CD4-positive, alpha-beta T cell (primary cell): ENCODE data around the gene EDNRA. TPM values are rescaled to one million over a fixed set of nuclear protein-coding genes. Genes with fewer than 3 reads are reported as not detected.

Source experiments
- ATAC-seq: fragments of 200-7000 bp; cut with Tn5 transposase; one replicate; pipeline ENCODE4 v1.10.0; 2022; ENCODE audit warnings: mild to moderate bottlenecking; ENCODE audit not compliant: poor library complexity
- CTCF ChIA-PET: fragments of 350-600 bp; sonication (Branson Sonifier 250); formaldehyde crosslinking; loops from one replicate; lab custom pipeline; 2021; ENCODE audit warnings: antibody characterized with exemption, inconsistent platforms; lab: Charles Lee
- POLR2A ChIA-PET: fragments of 350-600 bp; sonication (Branson Sonifier 250); formaldehyde crosslinking; loops from one replicate; lab custom pipeline; 2021; ENCODE audit warnings: antibody characterized with exemption, inconsistent platforms; lab: Charles Lee
- DNase-seq, 14 experiments: peaks; one replicate each; pipeline ENCODE4 v3.0.0-alpha.2; 2013 to 2020; ENCODE audit warnings: mixed read lengths in 2 of 14
- H3K27ac ChIP-seq, 2 donors: one replicate each; pipeline versions ENCODE4 v1.5.1 to v1.7.0; 2013; ENCODE audit warnings: low read length in 2 of 2, low read depth in 1 of 2, mild to moderate bottlenecking in 1 of 2
- H3K27me3 ChIP-seq, 2 experiments: 1 replicate in 1 of 2; 2 replicates in 1 of 2; pipeline versions ENCODE4 v1.6.1 to v1.7.0; 2013; ENCODE audit warnings: low read length in 2 of 2, control low read depth in 1 of 2, mild to moderate bottlenecking in 1 of 2, moderate library complexity in 1 of 2; ENCODE audit not compliant: insufficient read depth in 2 of 2, control insufficient read depth in 1 of 2
- H3K36me3 ChIP-seq: one replicate; pipeline ENCODE4 v1.6.1; 2013; ENCODE audit warnings: low read length, control low read depth; ENCODE audit not compliant: insufficient read depth
- H3K4me1 ChIP-seq: one replicate; pipeline ENCODE4 v1.6.1; 2013; ENCODE audit warnings: low read length, control low read depth; ENCODE audit not compliant: insufficient read depth
- H3K4me3 ChIP-seq: one replicate; pipeline ENCODE4 v1.5.1; 2013; ENCODE audit warnings: mild to moderate bottlenecking, low read length, moderate library complexity
- H3K9me3 ChIP-seq, 2 experiments: 1 replicate in 1 of 2; 2 replicates in 1 of 2; pipeline versions ENCODE4 v1.6.1 to v1.7.0; 2013; ENCODE audit warnings: low read length in 2 of 2, mild to moderate bottlenecking in 2 of 2, control low read depth in 1 of 2, moderate library complexity in 1 of 2; ENCODE audit not compliant: control insufficient read depth in 1 of 2, insufficient read depth in 1 of 2
- H3K27ac Mint-ChIP-seq: one replicate; pipeline ENCODE4 v1.8.0; 2020; ENCODE audit warnings: mixed read lengths
- H3K27me3 Mint-ChIP-seq: one replicate; pipeline ENCODE4 v1.8.0; 2021; ENCODE audit warnings: mixed read lengths
- H3K36me3 Mint-ChIP-seq: one replicate; pipeline ENCODE4 v1.8.0; 2021; ENCODE audit warnings: low read depth, mixed read lengths
- H3K4me1 Mint-ChIP-seq: one replicate; pipeline ENCODE4 v1.8.0; 2021; ENCODE audit warnings: low read depth, mixed read lengths
- H3K4me3 Mint-ChIP-seq: one replicate; pipeline ENCODE4 v1.8.0; 2020; ENCODE audit warnings: mild to moderate bottlenecking, mixed read lengths
- H3K9me3 Mint-ChIP-seq: one replicate; pipeline ENCODE4 v1.8.0; 2020; ENCODE audit warnings: mixed read lengths
- intact Hi-C, 2 experiments: fragments of 100-400 bp; cut with DNase I in 1 of 2; cut with micrococcal nuclease in 1 of 2; formaldehyde crosslinking; loops; one replicate each; pipeline versions ENCODE4 v1.15.1 to v1.9.0; 2023 to 2025; cut with DNase I, micrococcal nuclease
- total RNA-seq, 174 experiments: library from RNA in 2 of 174; stranded (reverse) in 2 of 174; gene quantifications; one replicate each; pipeline ENCODE4 v1.2.3 and lab custom pipeline; 2021 to 2026
- TF ChIP-seq, protein P1 (sequence below): fragments of 200-600 bp; IDR thresholded peaks from one replicate; pipeline ENCODE4 v1.8.0; 2022; ENCODE audit warnings: antibody characterized with exemption, mild to moderate bottlenecking

EDNRA gene
- total RNA-seq, 2 experiments from 2014 or later = not detected

DNA sequence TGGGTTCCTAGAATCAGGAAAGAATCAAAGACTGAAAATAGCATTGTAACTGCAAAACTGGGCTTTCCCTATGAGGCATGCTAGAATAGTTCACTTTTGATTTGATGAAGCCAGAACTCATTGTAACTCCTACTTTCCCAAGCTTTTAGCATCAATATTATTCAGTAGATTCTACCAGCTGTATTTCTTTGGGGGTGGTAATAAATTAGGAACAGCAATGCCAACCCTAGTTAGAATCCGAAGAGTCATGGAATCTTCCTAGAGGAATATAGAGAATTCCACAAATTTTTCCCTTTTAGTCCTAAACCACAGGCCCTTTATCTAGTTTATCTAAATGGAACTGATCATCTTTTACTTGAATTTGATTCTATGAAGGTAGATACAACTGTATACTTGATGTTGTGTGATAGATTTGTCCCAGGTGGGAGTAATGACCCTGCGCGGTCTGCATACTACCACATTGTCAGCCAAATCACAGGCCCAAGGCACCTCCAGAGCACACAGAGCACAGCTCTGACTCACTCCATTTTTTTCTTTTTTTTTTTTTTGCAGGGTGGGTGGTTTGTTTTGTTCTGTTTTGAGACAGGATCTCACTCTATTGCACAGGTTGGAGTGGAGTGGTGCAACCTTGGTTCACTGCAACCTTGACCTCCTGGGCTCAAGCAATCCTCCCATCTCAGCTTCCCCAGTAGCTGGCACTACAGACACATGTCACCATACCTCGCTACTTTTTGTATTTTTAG lies 66.6 kb downstream of the EDNRA start:
- H3K27ac ChIP-seq = no peak overlapping the region
- H3K36me3 ChIP-seq = no peaks in the 10 kb centered on the region
- Mint-ChIP-seq H3K4me1 (no peaks in the 10 kb centered on the region), H3K27ac (no peak overlapping the region), H3K36me3 (no peaks in the 10 kb centered on the region), H3K27me3 (peaks cover 38% of the 10 kb centered on the region), H3K4me3 (no peak overlapping the region), H3K9me3 (peaks cover 10% of the 10 kb centered on the region)
- peaks cover 4% of the 10 kb centered on the region for H3K4me1 ChIP-seq
- intact Hi-C loops = no loop called here
- DNase-seq = no peak
- ChIA-PET CTCF (no interaction called here), POLR2A (no interaction called here)
- H3K27me3 ChIP-seq = no peaks in the 10 kb centered on the region
- H3K4me3 ChIP-seq = no peak overlapping the region
- H3K9me3 ChIP-seq = no peaks in the 10 kb centered on the region
- ATAC-seq = no peak
- TF ChIP-seq, protein P1, sequence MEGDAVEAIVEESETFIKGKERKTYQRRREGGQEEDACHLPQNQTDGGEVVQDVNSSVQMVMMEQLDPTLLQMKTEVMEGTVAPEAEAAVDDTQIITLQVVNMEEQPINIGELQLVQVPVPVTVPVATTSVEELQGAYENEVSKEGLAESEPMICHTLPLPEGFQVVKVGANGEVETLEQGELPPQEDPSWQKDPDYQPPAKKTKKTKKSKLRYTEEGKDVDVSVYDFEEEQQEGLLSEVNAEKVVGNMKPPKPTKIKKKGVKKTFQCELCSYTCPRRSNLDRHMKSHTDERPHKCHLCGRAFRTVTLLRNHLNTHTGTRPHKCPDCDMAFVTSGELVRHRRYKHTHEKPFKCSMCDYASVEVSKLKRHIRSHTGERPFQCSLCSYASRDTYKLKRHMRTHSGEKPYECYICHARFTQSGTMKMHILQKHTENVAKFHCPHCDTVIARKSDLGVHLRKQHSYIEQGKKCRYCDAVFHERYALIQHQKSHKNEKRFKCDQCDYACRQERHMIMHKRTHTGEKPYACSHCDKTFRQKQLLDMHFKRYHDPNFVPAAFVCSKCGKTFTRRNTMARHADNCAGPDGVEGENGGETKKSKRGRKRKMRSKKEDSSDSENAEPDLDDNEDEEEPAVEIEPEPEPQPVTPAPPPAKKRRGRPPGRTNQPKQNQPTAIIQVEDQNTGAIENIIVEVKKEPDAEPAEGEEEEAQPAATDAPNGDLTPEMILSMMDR = no peak

DNA sequence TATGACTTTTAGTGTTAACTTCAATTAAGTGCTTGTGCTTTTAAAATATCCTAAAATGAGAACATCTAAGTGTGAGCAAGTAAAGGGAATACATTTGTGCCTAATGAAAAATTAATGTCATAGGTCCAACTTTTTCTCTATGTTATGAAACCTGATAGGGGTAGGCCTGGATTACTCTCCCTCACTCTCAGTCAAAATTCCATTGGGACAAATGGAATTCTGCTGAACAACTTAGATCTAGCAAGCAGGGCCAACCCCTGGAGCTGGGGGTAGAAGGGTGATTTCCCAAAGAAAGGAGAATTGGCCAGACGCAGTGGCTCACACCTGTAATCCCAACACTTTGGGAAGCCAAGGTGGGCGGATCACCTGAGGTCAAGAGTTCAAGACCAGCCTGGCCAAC lies 67.4 kb downstream of the EDNRA start:
- H3K36me3 ChIP-seq = no peaks in the 10 kb centered on the region
- Mint-ChIP-seq H3K4me1 (no peaks in the 10 kb centered on the region), H3K36me3 (no peaks in the 10 kb centered on the region), H3K27ac (no peak overlapping the region), H3K27me3 (peaks cover 38% of the 10 kb centered on the region), H3K4me3 (no peak overlapping the region), H3K9me3 (peaks cover 10% of the 10 kb centered on the region)
- no peak overlapping the region for H3K27ac ChIP-seq
- ChIA-PET POLR2A (no interaction called here), CTCF (no interaction called here)
- intact Hi-C loops = no loop called here
- ATAC-seq (no peak), DNase-seq (no peak)
- peaks cover 4% of the 10 kb centered on the region for H3K4me1 ChIP-seq
- H3K27me3 ChIP-seq = no peaks in the 10 kb centered on the region
- H3K4me3 ChIP-seq = no peak overlapping the region
- TF ChIP-seq, protein P1 = no peak
- no peaks in the 10 kb centered on the region for H3K9me3 ChIP-seq

DNA sequence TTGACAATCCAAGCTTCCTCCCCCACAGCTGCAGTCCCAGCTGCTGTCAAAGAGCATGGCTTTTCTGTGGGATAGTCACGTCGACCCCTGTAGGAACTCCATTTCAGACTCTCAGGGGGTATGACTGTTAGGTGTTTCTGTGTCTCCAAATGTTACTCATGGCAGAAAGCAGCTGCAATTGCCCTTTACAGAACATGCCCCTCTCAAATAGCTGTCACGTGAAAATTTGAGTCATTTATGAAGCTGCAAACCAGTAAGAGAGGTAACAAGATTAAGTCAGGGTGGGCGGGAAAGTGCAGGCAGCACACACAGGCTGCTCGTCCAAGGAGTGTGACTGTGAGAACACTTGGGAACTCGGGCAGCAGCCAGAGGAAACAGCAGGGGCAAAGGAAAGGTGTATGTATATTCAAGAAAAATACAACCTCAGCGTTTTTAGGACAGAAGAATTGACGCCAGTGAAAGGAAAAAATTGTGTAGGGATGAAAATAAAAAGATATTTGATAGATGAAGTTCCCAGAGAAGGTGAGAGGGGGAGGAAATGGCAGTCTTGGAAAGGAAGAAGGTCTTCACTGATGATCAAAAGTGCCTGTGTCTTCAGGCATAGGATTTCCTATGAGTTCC lies 69.8 kb downstream of the EDNRA start:
- H3K4me3 Mint-ChIP-seq = no peak overlapping the region

More for the DNA sequence above, 69.8 kb downstream of the EDNRA start:
- Mint-ChIP-seq H3K36me3 (no peaks in the 10 kb centered on the region), H3K9me3 (peaks cover 10% of the 10 kb centered on the region), H3K27ac (no peak overlapping the region), H3K27me3 (peaks cover 38% of the 10 kb centered on the region), H3K4me1 (no peaks in the 10 kb centered on the region)
- intact Hi-C loops = no loop called here
- TF ChIP-seq, protein P1 = no peak
- ATAC-seq (no peak), DNase-seq (no peak)
- POLR2A ChIA-PET = interaction anchor here (1.5 kb wide), 1 partner anchor 67 kb away, joined by 3 read pairs; the partner anchor contains the start of gene TMEM184C
- Histone ChIP-seq H3K27ac (no peak overlapping the region), H3K9me3 (no peaks in the 10 kb centered on the region), H3K4me3 (peak overlapping the region; percentile 17), H3K4me1 (peaks cover 4% of the 10 kb centered on the region), H3K36me3 (no peaks in the 10 kb centered on the region), H3K27me3 (no peaks in the 10 kb centered on the region)
- CTCF ChIA-PET = no interaction called here
